Activated CD4-positive, alpha-beta T cell treated with anti-CD3 and anti-CD28 coated beads, Interleukin-2, amount 50 U/mL, for 16 hours (primary cell): ENCODE data around the gene USP46.

Experiments used
- DNase-seq: peaks from one replicate; pipeline ENCODE4 v3.0.0-alpha.2; 2020

Gene USP46

GRCh38 chr4:52568351-52568750 is 90.8 kb downstream of the USP46 start:
- DNase-seq = no peak

GRCh38 chr4:52566136-52567031 is 92.7 kb downstream of the USP46 start:
- no peak for DNase-seq

- DNase-seq = no peak
Observed at GRCh38 chr4:52560844-52561280, 98.2 kb downstream of the USP46 start.

- DNase-seq = no peak
Observed at GRCh38 chr4:52555356-52555716, 103.8 kb downstream of the USP46 start.

GRCh38 chr4:52554612-52555355 is 104.3 kb downstream of the USP46 start:
- no peak for DNase-seq

GRCh38 chr4:52552778-52553177 is 106.3 kb downstream of the USP46 start:
- DNase-seq = no peak

- no peak for DNase-seq
Observed at GRCh38 chr4:52551487-52551886, 107.6 kb downstream of the USP46 start.

- DNase-seq = no peak
Observed at GRCh38 chr4:52550186-52550585, 108.9 kb downstream of the USP46 start.

- DNase-seq = no peak
Observed at GRCh38 chr4:52548818-52549570, 110.1 kb downstream of the USP46 start.

- no peak for DNase-seq
Observed at GRCh38 chr4:52546449-52546848, 112.7 kb downstream of the USP46 start.

GRCh38 chr4:52545099-52546069 is 113.7 kb downstream of the USP46 start:
- DNase-seq = peak; percentile 53
